Naive B cell (primary cell): ENCODE data around the gene SLC7A11. TPM values are rescaled to one million over a fixed set of nuclear protein-coding genes. Genes with fewer than 3 reads are reported as not detected.
"Not testable (repeated sequence)": the region's sequence is repeated elsewhere in the genome, so short reads cannot be mapped to it uniquely, and the experiment has no call there.

ENCODE experiments used
- ATAC-seq, 2 donors: fragments of 150-1000 bp; cut with Tn5 transposase; 2 replicates each; pipeline ENCODE4 v1.10.0; 2021; ENCODE audit warnings: low read depth in 2 of 2, mild to moderate bottlenecking in 2 of 2, moderate library complexity in 2 of 2
- DNase-seq: peaks from one replicate; pipeline ENCODE4 v3.0.0; 2022
- H3K27ac Mint-ChIP-seq, 6 donors: one replicate each; pipeline ENCODE4 v1.8.0; 2020 to 2022; ENCODE audit warnings: mild to moderate bottlenecking in 6 of 6, mixed read lengths in 6 of 6, moderate library complexity in 5 of 6, inconsistent platforms in 2 of 6
- H3K27me3 Mint-ChIP-seq, 3 donors: one replicate each; pipeline ENCODE4 v1.8.0; 2021 to 2022; ENCODE audit warnings: mixed read lengths in 3 of 3, mild to moderate bottlenecking in 1 of 3
- H3K36me3 Mint-ChIP-seq, 2 donors: one replicate each; pipeline ENCODE4 v1.8.0; 2020 to 2022; ENCODE audit warnings: mixed read lengths in 2 of 2, inconsistent platforms in 1 of 2, mild to moderate bottlenecking in 1 of 2
- H3K4me1 Mint-ChIP-seq, 3 donors: one replicate each; pipeline ENCODE4 v1.8.0; 2020 to 2022; ENCODE audit warnings: mixed read lengths in 3 of 3, inconsistent platforms in 1 of 3, mild to moderate bottlenecking in 1 of 3, moderate library complexity in 1 of 3
- H3K4me3 Mint-ChIP-seq, 8 donors: one replicate each; pipeline ENCODE4 v1.8.0; 2020 to 2022; ENCODE audit warnings: mild to moderate bottlenecking in 8 of 8, mixed read lengths in 8 of 8, moderate library complexity in 8 of 8, inconsistent platforms in 2 of 8
- H3K9me3 Mint-ChIP-seq, 7 donors: one replicate each; pipeline ENCODE4 v1.8.0; 2020 to 2022; ENCODE audit warnings: mixed read lengths in 7 of 7, mild to moderate bottlenecking in 5 of 7, inconsistent platforms in 2 of 7, moderate library complexity in 1 of 7
- polyA plus RNA-seq, 6 donors: library from polyadenylated mRNA; unstranded; fragments of 300-500 nt; fragmentation: Illumina TruSeq; gene quantifications; one replicate each; pipeline ENCODE4 v1.2.3, GENCODE V29; 2021; ENCODE audit warnings: low read depth in 6 of 6

The SLC7A11 gene
- polyA plus RNA-seq, 6 donors from 2014 or later = not detected

- ATAC-seq = no peak
- Mint-ChIP-seq H3K27ac (no peak overlapping the region), H3K27me3 (peaks cover 0 to 5% (median 0%) of the 10 kb centered on the region in 3 donors), H3K36me3 (no peaks in the 10 kb centered on the region), H3K9me3 (no peaks in the 10 kb centered on the region), H3K4me3 (no peak overlapping the region), H3K4me1 (peaks cover 11 to 14% (median 11%) of the 10 kb centered on the region in 3 donors)
- DNase-seq = no peak
Observed at GRCh38 chr4:138238521-138239292, 3.4 kb downstream of the SLC7A11 start.

- not testable (repeated sequence) for H3K4me3 Mint-ChIP-seq, H3K27ac Mint-ChIP-seq, ATAC-seq, H3K27me3 Mint-ChIP-seq, H3K36me3 Mint-ChIP-seq, DNase-seq, H3K9me3 Mint-ChIP-seq
- peaks cover 7 to 11% (median 8%) of the 10 kb centered on the region in 3 donors for H3K4me1 Mint-ChIP-seq
Observed at GRCh38 chr4:138237132-138237531, 5.0 kb downstream of the SLC7A11 start.

DNA sequence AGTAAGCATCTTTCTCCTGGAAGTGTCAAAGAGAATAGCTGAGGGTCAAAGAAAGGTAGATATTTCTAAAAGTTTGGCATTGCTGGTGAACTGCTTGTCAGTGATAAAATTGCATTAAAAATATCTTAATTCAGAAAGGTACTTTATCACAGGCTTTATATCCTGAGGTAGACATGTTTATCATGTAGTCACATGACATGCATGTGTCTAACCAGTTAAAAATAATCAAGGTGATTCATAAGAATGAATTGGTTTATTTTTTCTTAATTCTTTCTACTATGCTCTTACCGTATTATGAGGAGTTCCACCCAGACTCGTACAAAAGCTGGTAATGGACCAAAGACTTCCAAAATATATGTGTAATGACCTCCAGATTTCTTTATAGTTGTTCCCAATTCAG lies 6.1 kb downstream of the SLC7A11 start:
- ATAC-seq = no peak
- no peaks in the 10 kb centered on the region for H3K9me3 Mint-ChIP-seq
- no peak for DNase-seq
- no peaks in the 10 kb centered on the region for H3K36me3 Mint-ChIP-seq
- no peaks in the 10 kb centered on the region for H3K4me1 Mint-ChIP-seq
- H3K4me3 Mint-ChIP-seq = no peak overlapping the region
- H3K27ac Mint-ChIP-seq = no peak overlapping the region
- no peaks in the 10 kb centered on the region for H3K27me3 Mint-ChIP-seq

- no peak for ATAC-seq
- H3K4me3 Mint-ChIP-seq = no peak overlapping the region
- H3K27ac Mint-ChIP-seq = no peak overlapping the region
- no peaks in the 10 kb centered on the region for H3K27me3 Mint-ChIP-seq
- no peaks in the 10 kb centered on the region for H3K9me3 Mint-ChIP-seq
- DNase-seq = no peak
- H3K36me3 Mint-ChIP-seq = no peaks in the 10 kb centered on the region
- H3K4me1 Mint-ChIP-seq = no peaks in the 10 kb centered on the region
Observed at GRCh38 chr4:138235419-138235952, 6.7 kb downstream of the SLC7A11 start.

DNA sequence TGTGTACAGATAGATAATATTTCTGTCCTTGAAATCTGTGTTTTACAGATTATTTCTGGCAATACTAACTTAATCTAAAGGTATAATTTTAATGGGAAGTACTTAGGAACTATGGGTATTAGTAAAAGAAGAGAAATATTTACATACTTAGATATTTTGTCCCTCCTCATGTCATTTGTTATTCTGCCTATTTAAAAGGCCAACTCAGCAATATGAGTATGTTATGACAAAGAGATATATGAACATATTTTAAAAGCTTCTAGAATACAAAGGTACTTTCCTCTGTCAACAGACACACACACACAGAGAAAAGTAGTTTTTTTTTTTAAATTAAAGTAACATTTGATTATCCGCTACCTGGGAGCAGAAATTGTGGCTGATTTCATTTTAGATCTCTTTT lies 7.9 kb downstream of the SLC7A11 start:
- Mint-ChIP-seq H3K4me3 (no peak overlapping the region), H3K27ac (no peak overlapping the region), H3K27me3 (peaks cover 0 to 2% (median 0%) of the 10 kb centered on the region in 3 donors), H3K9me3 (no peaks in the 10 kb centered on the region), H3K4me1 (no peaks in the 10 kb centered on the region), H3K36me3 (no peaks in the 10 kb centered on the region)
- ATAC-seq = no peak
- DNase-seq = no peak

DNA sequence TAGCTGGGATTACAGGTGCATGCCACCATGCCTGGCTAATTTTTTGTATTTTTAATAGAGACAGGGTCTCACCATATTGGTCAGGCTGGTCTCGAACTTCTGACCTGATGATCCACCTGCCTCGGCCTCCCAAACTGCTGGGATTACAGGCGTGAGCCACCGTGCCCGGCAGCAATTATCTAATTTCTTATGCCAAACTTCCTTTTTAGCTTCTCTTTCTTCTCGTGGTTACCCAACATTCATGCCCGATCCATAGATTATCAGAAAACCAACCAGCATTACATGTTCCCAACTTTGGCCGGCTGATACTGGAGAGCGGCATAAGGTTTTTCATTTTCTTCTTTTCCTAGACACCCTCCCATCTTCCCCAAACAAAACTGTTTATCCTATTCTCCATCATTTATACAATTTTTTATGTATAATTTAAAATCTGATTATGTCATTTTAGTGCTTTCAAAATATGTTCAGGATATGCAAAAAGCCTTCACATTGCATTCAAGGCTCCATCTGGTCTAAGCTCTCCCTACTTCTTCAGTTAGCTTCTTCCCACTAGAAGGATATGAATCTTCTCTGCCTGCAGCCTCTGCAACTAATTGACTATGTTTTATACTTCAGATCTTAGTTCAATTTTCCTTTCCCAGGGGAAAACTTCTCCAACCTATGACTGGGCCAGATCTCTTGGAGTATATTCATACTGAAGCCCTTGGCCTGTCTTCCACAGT lies 8.7 kb downstream of the SLC7A11 start:
- H3K27me3 Mint-ChIP-seq = peaks cover 0 to 5% (median 0%) of the 10 kb centered on the region in 3 donors
- H3K4me3 Mint-ChIP-seq = no peak overlapping the region
- ATAC-seq (no peak), DNase-seq (no peak)
- H3K9me3 Mint-ChIP-seq = no peaks in the 10 kb centered on the region
- H3K36me3 Mint-ChIP-seq = no peaks in the 10 kb centered on the region
- peak overlapping the region in 1 of 6 donors; percentile 54 for H3K27ac Mint-ChIP-seq
- H3K4me1 Mint-ChIP-seq = no peaks in the 10 kb centered on the region

- ATAC-seq (no peak), DNase-seq (no peak)
- Mint-ChIP-seq H3K9me3 (no peaks in the 10 kb centered on the region), H3K4me3 (no peak overlapping the region), H3K4me1 (no peaks in the 10 kb centered on the region), H3K27me3 (peaks cover 0 to 5% (median 0%) of the 10 kb centered on the region in 3 donors), H3K27ac (no peak overlapping the region), H3K36me3 (no peaks in the 10 kb centered on the region)
Observed at GRCh38 chr4:138232364-138232763, 9.8 kb downstream of the SLC7A11 start.

DNA sequence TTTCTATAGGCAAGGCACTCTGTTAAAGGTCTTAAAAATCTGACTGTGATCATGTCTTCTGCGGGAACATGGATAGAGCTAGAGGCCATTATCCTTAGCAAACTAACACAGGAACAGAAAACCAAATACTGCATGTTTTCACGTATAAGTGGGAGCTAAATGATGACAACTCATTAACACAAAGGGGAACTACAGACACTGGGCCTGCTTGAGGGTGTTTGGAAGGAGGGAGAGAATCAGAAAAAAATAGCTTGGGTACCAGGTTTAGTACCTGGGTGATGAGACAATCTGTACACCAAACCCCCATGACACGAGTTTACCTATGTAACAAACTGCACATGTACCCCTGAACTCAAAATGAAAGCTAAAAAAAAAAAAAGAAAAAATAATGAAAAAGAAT lies 12.1 kb downstream of the SLC7A11 start:
- Mint-ChIP-seq H3K4me1 (no peaks in the 10 kb centered on the region), H3K4me3 (no peak overlapping the region), H3K36me3 (no peaks in the 10 kb centered on the region), H3K9me3 (no peaks in the 10 kb centered on the region), H3K27ac (no peak overlapping the region), H3K27me3 (peaks cover 0 to 5% (median 0%) of the 10 kb centered on the region in 3 donors)
- DNase-seq = no peak
- no peak for ATAC-seq

GRCh38 chr4:138229160-138229559 lies 13.0 kb downstream of the SLC7A11 start:
- Mint-ChIP-seq H3K4me3 (no peak overlapping the region), H3K36me3 (no peaks in the 10 kb centered on the region), H3K27ac (no peak overlapping the region), H3K27me3 (peaks cover 0 to 8% (median 0%) of the 10 kb centered on the region in 3 donors), H3K4me1 (no peaks in the 10 kb centered on the region), H3K9me3 (no peaks in the 10 kb centered on the region)
- ATAC-seq (no peak), DNase-seq (no peak)

GRCh38 chr4:138226351-138226750 lies 15.8 kb downstream of the SLC7A11 start:
- H3K4me3 Mint-ChIP-seq = no peak overlapping the region
- no peaks in the 10 kb centered on the region for H3K4me1 Mint-ChIP-seq
- H3K36me3 Mint-ChIP-seq = no peaks in the 10 kb centered on the region
- H3K9me3 Mint-ChIP-seq = no peaks in the 10 kb centered on the region
- no peak overlapping the region for H3K27ac Mint-ChIP-seq
- ATAC-seq (no peak), DNase-seq (no peak)
- peaks cover 0 to 8% (median 0%) of the 10 kb centered on the region in 3 donors for H3K27me3 Mint-ChIP-seq

- ATAC-seq = no peak
- Mint-ChIP-seq H3K4me1 (no peaks in the 10 kb centered on the region), H3K27me3 (peaks cover 0 to 8% (median 0%) of the 10 kb centered on the region in 3 donors), H3K36me3 (no peaks in the 10 kb centered on the region), H3K4me3 (no peak overlapping the region), H3K27ac (no peak overlapping the region), H3K9me3 (no peaks in the 10 kb centered on the region)
- no peak for DNase-seq
Observed at GRCh38 chr4:138225477-138225876, 16.7 kb downstream of the SLC7A11 start.

- H3K4me3 Mint-ChIP-seq = no peak overlapping the region
- H3K9me3 Mint-ChIP-seq = no peaks in the 10 kb centered on the region
- no peaks in the 10 kb centered on the region for H3K4me1 Mint-ChIP-seq
- ATAC-seq (no peak), DNase-seq (no peak)
- no peaks in the 10 kb centered on the region for H3K36me3 Mint-ChIP-seq
- H3K27me3 Mint-ChIP-seq = peaks cover 0 to 8% (median 0%) of the 10 kb centered on the region in 3 donors
- H3K27ac Mint-ChIP-seq = no peak overlapping the region
Observed at GRCh38 chr4:138224614-138225013, 17.5 kb downstream of the SLC7A11 start.

GRCh38 chr4:138223231-138223910 lies 18.8 kb downstream of the SLC7A11 start:
- Mint-ChIP-seq H3K36me3 (no peaks in the 10 kb centered on the region), H3K27me3 (peaks cover 0 to 3% (median 0%) of the 10 kb centered on the region in 3 donors), H3K27ac (peak overlapping the region in 1 of 6 donors; percentile 15), H3K4me3 (no peak overlapping the region), H3K9me3 (no peaks in the 10 kb centered on the region), H3K4me1 (no peaks in the 10 kb centered on the region)
- peak; percentile 40 for ATAC-seq
- DNase-seq = no peak
